Body of pancreas (tissue), 4 donors: Measurements from ENCODE around the gene DGKG. TPM values are rescaled to one million over a fixed set of nuclear protein-coding genes. Genes with fewer than 3 reads are reported as not detected.

Experiments
- ATAC-seq: fragments of 150-250 bp; one replicate; pipeline ENCODE4 v1.9.1; 2016
- DNase-seq, 4 donors: peaks; one replicate each; pipeline ENCODE4 v3.0.0-alpha.2; 2019
- H3K27ac ChIP-seq, 4 donors: fragments of 200-600 bp; sonication (generic); 1 replicate in 3 of 4; 2 replicates in 1 of 4; pipeline versions ENCODE4 v1.5.1 to v1.6.1; 2016 to 2019; ENCODE audit warnings: mild to moderate bottlenecking in 1 of 4, mixed read lengths in 1 of 4, moderate library complexity in 1 of 4
- H3K27me3 ChIP-seq, 2 donors: fragments of 200-600 bp; sonication (generic); one replicate each; pipeline ENCODE4 v1.6.0; 2016; ENCODE audit warnings: mild to moderate bottlenecking in 1 of 2
- H3K36me3 ChIP-seq, 2 donors: fragments of 200-600 bp; sonication (generic); replicated peaks in 1 of 2; 2 replicates each; pipeline ENCODE4 v1.5.1; 2016; ENCODE audit warnings: low read depth in 2 of 2; ENCODE audit not compliant: insufficient read depth in 1 of 2
- H3K4me1 ChIP-seq: fragments of 200-600 bp; sonication (generic); one replicate; pipeline ENCODE4 v1.6.0; 2016
- H3K4me3 ChIP-seq, 2 donors: fragments of 200-600 bp; sonication (generic); 1 replicate in 1 of 2; 2 replicates in 1 of 2; pipeline ENCODE4 v1.5.1; 2016 to 2019
- H3K9me3 ChIP-seq, 3 donors: fragments of 200-600 bp; sonication (generic); 1 replicate in 2 of 3; 2 replicates in 1 of 3; pipeline ENCODE4 v1.5.1; 2016
- CTCF ChIP-seq, 7 experiments: fragments of 450-650 bp in 4 of 7; fragments of 200-600 bp in 3 of 7; sonication (generic) in 3 of 7; IDR thresholded peaks; one replicate each; pipeline ENCODE4 v1.5.1; 2016 to 2019; ENCODE audit warnings: antibody characterized with exemption in 7 of 7
- POLR2A ChIP-seq, 3 donors: fragments of 450-650 bp; IDR thresholded peaks; one replicate each; pipeline ENCODE4 v1.6.1; 2016; ENCODE audit warnings: antibody characterized with exemption in 3 of 3, mild to moderate bottlenecking in 2 of 3
- WGBS, 2 donors: methylation state at CpG; one replicate each; pipeline ENCODE4 v1.1.5; 2017; 5-methylcytosine and 5-hydroxymethylcytosine counted together
- intact Hi-C: fragments of 100-400 bp; cut with DNase I; formaldehyde crosslinking; loops from one replicate; pipeline ENCODE4 v1.15.1; 2023
- total RNA-seq, 2 donors: library from RNA; depleted of rRNA; stranded (reverse); fragments of >200 nt; gene quantifications; one replicate each; pipeline ENCODE4 v1.1.0, GENCODE V29; 2016

DGKG gene
- total RNA-seq, 2 donors from 2014 or later = 0.78 to 16.2 TPM

GRCh38 chr3:186333256-186333655 lies 28.8 kb downstream of the DGKG start:
- Histone ChIP-seq H3K27ac (no peak overlapping the region), H3K9me3 (no peaks in the 10 kb centered on the region), H3K36me3 (no peaks in the 10 kb centered on the region), H3K27me3 (no peaks in the 10 kb centered on the region), H3K4me1 (peaks cover 9% of the 10 kb centered on the region), H3K4me3 (no peak overlapping the region)
- intact Hi-C loops = no loop called here
- DNase-seq (no peak), ATAC-seq (no peak)
- TF ChIP-seq CTCF (IDR thresholded peaks at IDR 0.05) = no peak
- no peak for TF ChIP-seq POLR2A (IDR thresholded peaks at IDR 0.05)

GRCh38 chr3:186330772-186331460 lies 31.1 kb downstream of the DGKG start:
- no peak overlapping the region for H3K4me3 ChIP-seq
- ATAC-seq (no peak), DNase-seq (no peak)
- no peak overlapping the region for H3K27ac ChIP-seq
- H3K27me3 ChIP-seq = no peaks in the 10 kb centered on the region
- H3K4me1 ChIP-seq = peaks cover 12% of the 10 kb centered on the region
- no peak for TF ChIP-seq CTCF (IDR thresholded peaks at IDR 0.05)
- TF ChIP-seq POLR2A (IDR thresholded peaks at IDR 0.05) = no peak
- 78 to 80% methylated on average over 6 of the region's 6 CpGs for WGBS, 2 donors
- no peaks in the 10 kb centered on the region for H3K9me3 ChIP-seq
- H3K36me3 ChIP-seq = no peaks in the 10 kb centered on the region
- intact Hi-C loops = no loop called here

GRCh38 chr3:186329589-186329988 lies 32.4 kb downstream of the DGKG start:
- Histone ChIP-seq H3K9me3 (no peaks in the 10 kb centered on the region), H3K27me3 (no peaks in the 10 kb centered on the region), H3K36me3 (no peaks in the 10 kb centered on the region), H3K4me3 (no peak overlapping the region), H3K4me1 (peaks cover 10% of the 10 kb centered on the region), H3K27ac (no peak overlapping the region)
- ATAC-seq (no peak), DNase-seq (no peak)
- TF ChIP-seq POLR2A (IDR thresholded peaks at IDR 0.05) (no peak), CTCF (IDR thresholded peaks at IDR 0.05) (no peak)
- intact Hi-C loops = no loop called here
- WGBS, 2 donors = 79 to 93% methylated on average over 1 of the region's 1 CpG

- no peaks in the 10 kb centered on the region for H3K36me3 ChIP-seq
- no peak overlapping the region for H3K27ac ChIP-seq
- intact Hi-C loops = no loop called here
- peaks cover 3% of the 10 kb centered on the region for H3K4me1 ChIP-seq
- H3K4me3 ChIP-seq = no peak overlapping the region
- ATAC-seq = no peak
- H3K27me3 ChIP-seq = no peaks in the 10 kb centered on the region
- no peak for DNase-seq
- 67 to 74% methylated on average over 2 of the region's 2 CpGs for WGBS, 2 donors
- H3K9me3 ChIP-seq = no peaks in the 10 kb centered on the region
- TF ChIP-seq CTCF (IDR thresholded peaks at IDR 0.05) (no peak), POLR2A (IDR thresholded peaks at IDR 0.05) (no peak)
Observed at GRCh38 chr3:186327912-186328487, 34.0 kb downstream of the DGKG start.

GRCh38 chr3:186322761-186323160 lies 39.3 kb downstream of the DGKG start:
- 64 to 79% methylated on average over 5 of the region's 5 CpGs for WGBS, 2 donors
- H3K27me3 ChIP-seq = no peaks in the 10 kb centered on the region
- H3K9me3 ChIP-seq = no peaks in the 10 kb centered on the region
- H3K36me3 ChIP-seq = no peaks in the 10 kb centered on the region
- no peak overlapping the region for H3K4me3 ChIP-seq
- intact Hi-C loops = no loop called here
- no peak for TF ChIP-seq POLR2A (IDR thresholded peaks at IDR 0.05)
- DNase-seq (no peak), ATAC-seq (no peak)
- no peak overlapping the region for H3K27ac ChIP-seq
- no peaks in the 10 kb centered on the region for H3K4me1 ChIP-seq
